Measurements from ENCODE around the gene SMIM5.
A peak's percentile ranks its signal among the peaks of the same experiment; 100 is the strongest.

Gene SMIM5

DNA sequence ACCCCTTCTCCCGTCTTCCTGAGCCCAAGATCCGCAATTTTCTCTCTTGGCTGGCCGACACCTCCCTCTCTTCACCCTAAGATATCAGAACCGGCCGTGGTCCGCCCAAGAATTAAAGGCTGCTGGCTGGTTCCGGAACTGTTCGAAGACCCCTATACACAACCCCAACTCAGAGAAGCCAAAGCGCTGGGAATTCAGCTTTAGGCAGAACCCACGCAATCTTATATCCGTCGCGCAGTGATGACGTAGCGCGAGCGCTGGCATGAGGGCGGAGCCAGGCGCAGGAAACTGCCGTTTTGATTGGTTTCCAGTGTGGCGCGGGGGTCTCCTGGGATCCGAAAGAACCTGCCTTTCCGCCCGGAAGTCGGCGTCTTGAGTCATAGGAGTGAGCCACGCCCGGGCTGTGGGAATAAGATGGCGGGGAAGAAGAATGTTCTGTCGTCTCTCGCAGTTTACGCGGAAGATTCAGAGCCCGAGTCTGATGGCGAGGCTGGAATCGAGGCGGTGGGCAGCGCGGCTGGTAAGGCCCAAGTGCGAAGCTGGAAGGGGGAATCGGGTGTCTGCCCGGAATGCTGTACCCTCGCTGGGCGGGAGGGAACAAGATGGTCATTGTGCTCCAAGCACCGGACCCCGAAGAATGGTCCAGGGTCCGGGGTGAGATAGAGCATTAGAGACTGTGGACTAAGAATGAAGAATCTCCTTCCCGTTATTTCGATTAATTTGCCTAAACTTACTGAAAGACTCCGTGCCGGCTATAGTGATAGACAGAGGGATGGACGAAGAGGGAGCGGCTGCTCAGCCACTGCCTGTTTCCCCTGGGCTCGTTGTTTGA lies 33.9 kb downstream of the SMIM5 start, which contains the start of the genes RECQL5 and SAP30BP:
TSS of gene RECQL5 (minus strand) at position 196 of the 832 bp plus-strand sequence. CDS start 597 bp downstream, outside the sequence.
TSS of gene SAP30BP (plus strand) at position 380 of the 832 bp plus-strand sequence. CDS start at position 415, 35 bp downstream.
- H3K27ac ChIP-seq: peak within 1 kb of the TSS; percentile 90 to 91
- intact Hi-C loops (cut with DNase I; ENCODE audit: low total_unique reads): loop anchor here (5.0 kb wide), 1 partner anchor 35 kb away; the partner anchor contains the start of gene SMIM5
- peaks cover 39 to 53% (median 40%) of the 10 kb centered on the region in 3 donors for H3K36me3 ChIP-seq
- peaks cover 0 to 38% (median 19%) of the 10 kb centered on the region in 4 donors for H3K4me1 ChIP-seq
- H3K4me3 ChIP-seq: peak within 1 kb of the TSS; percentile 88 to 96
- H3K9me3 ChIP-seq: no peaks in the 10 kb centered on the region
- H3K27me3 ChIP-seq: no peaks in the 10 kb centered on the region
- peak; percentile 98 for DNase-seq
- TF ChIP-seq, protein P1, sequence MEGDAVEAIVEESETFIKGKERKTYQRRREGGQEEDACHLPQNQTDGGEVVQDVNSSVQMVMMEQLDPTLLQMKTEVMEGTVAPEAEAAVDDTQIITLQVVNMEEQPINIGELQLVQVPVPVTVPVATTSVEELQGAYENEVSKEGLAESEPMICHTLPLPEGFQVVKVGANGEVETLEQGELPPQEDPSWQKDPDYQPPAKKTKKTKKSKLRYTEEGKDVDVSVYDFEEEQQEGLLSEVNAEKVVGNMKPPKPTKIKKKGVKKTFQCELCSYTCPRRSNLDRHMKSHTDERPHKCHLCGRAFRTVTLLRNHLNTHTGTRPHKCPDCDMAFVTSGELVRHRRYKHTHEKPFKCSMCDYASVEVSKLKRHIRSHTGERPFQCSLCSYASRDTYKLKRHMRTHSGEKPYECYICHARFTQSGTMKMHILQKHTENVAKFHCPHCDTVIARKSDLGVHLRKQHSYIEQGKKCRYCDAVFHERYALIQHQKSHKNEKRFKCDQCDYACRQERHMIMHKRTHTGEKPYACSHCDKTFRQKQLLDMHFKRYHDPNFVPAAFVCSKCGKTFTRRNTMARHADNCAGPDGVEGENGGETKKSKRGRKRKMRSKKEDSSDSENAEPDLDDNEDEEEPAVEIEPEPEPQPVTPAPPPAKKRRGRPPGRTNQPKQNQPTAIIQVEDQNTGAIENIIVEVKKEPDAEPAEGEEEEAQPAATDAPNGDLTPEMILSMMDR (IDR thresholded peaks at IDR 0.05): peak in 1 of 2 experiments; percentile 7

DNA sequence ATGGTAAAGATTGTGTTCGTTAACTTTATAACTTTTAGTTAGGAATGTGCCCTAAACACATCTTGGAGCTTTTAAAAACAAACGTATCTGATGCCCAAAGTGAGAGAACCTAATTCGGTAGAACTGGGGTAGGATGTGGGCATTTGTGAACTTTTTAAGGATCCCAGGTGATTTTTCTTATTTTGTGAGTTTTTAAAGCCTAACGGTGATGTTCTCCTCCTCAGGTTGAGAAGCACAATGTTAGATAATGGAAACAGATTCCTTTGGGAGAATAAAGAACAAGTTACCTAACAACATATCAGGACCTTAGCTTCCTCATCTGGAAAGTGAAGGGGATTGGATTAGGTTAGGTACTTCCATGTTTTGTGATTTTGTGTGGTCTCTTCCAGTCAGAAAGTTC lies 34.6 kb downstream of the SMIM5 start:
- Histone ChIP-seq H3K27ac (peak overlapping the region; percentile 90 to 91), H3K9me3 (no peaks in the 10 kb centered on the region), H3K36me3 (peaks cover 39 to 53% (median 41%) of the 10 kb centered on the region in 3 donors), H3K4me1 (peaks cover 0 to 38% (median 19%) of the 10 kb centered on the region in 4 donors), H3K27me3 (no peaks in the 10 kb centered on the region), H3K4me3 (peak overlapping the region; percentile 88 to 96)
- intact Hi-C loops (cut with DNase I; ENCODE audit: low total_unique reads): loop anchor here (5.0 kb wide), 1 partner anchor 36 kb away; the partner anchor contains the start of gene SMIM5
- DNase-seq: no peak
- TF ChIP-seq, protein P1 (IDR thresholded peaks at IDR 0.05): no peak

DNA sequence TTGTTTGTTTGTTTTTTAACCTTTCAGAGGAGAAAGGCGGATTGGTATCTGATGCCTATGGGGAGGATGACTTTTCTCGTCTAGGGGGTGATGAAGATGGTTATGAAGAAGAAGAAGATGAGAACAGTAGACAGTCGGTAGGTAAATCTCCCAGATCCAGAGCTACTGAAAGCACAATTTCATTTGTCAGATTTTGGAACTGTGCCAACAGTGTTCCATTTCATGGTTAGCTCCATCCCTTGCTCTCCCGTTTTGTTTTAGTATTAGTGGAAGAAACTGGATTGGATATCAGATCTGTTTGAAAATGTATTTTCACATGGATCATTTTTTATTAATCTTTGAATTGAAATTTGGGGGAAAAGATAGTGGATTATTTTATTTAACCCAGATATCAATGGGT lies 35.3 kb downstream of the SMIM5 start:
- intact Hi-C loops (cut with DNase I; ENCODE audit: low total_unique reads): loop anchor here (5.0 kb wide), 1 partner anchor 36 kb away; the partner anchor contains the start of gene SMIM5
- DNase-seq: no peak
- Histone ChIP-seq H3K27me3 (no peaks in the 10 kb centered on the region), H3K9me3 (no peaks in the 10 kb centered on the region), H3K4me3 (peak overlapping the region in 1 of 2 donors; percentile 96), H3K36me3 (peaks cover 44 to 58% (median 45%) of the 10 kb centered on the region in 3 donors), H3K4me1 (peaks cover 0 to 38% (median 19%) of the 10 kb centered on the region in 4 donors), H3K27ac (peak overlapping the region in 1 of 2 donors; percentile 91)
- TF ChIP-seq, protein P1 (IDR thresholded peaks at IDR 0.05): no peak

DNA sequence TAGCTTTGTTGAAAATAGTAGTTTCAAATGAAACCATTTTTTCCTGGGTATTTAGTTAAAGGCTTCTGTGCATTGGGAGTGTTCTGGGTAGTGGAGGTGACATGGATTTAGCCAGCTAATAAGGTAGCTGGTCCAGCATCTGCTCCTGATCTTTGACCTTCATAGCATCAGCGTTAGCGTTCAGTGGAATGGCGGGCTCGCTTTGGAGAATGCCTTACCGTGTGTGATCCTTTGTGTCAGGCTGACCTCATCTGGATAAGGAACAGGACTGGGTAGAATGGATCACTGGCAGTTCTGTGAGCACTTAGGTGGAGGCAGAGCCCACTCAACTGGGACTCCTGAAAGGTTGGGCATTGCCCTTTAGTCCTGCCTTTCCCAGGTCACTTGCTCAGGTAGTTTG lies 37.6 kb downstream of the SMIM5 start:
- no peaks in the 10 kb centered on the region for H3K27me3 ChIP-seq
- no peak overlapping the region for H3K4me3 ChIP-seq
- TF ChIP-seq, protein P1 (IDR thresholded peaks at IDR 0.05): no peak
- peaks cover 0 to 44% (median 21%) of the 10 kb centered on the region in 4 donors for H3K4me1 ChIP-seq
- peaks cover 44 to 58% (median 52%) of the 10 kb centered on the region in 3 donors for H3K36me3 ChIP-seq
- DNase-seq: no peak
- no peaks in the 10 kb centered on the region for H3K9me3 ChIP-seq
- intact Hi-C loops (cut with DNase I; ENCODE audit: low total_unique reads): loop anchor here (5.0 kb wide), 1 partner anchor 81 kb away; no protein-coding TSS in a partner anchor
- no peak overlapping the region for H3K27ac ChIP-seq

DNA sequence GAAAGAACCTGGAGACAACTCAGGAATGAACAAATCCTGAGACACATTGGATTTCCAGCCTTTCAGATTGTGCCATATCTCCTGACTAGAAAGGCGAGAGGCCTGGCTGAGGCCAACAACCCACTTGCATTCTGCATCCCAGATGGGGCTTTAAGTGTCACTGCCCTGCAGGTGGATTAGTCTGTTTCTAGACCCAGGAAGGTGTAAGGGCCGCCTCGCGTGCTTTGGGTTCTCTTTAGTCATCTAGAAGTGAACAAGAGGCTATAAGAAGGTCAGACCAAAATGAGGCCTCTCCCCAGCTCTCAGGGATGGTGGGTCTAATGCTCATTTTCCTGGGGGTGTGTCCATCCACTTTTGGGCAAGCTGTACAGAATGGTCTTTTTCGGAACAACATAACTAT lies 38.8 kb downstream of the SMIM5 start:
- TF ChIP-seq, protein P1 (IDR thresholded peaks at IDR 0.05): no peak
- Histone ChIP-seq H3K27me3 (no peaks in the 10 kb centered on the region), H3K9me3 (no peaks in the 10 kb centered on the region), H3K27ac (no peak overlapping the region), H3K36me3 (peaks cover 44 to 68% (median 59%) of the 10 kb centered on the region in 3 donors), H3K4me1 (peaks cover 0 to 35% (median 14%) of the 10 kb centered on the region in 4 donors), H3K4me3 (no peak overlapping the region)
- DNase-seq: no peak
- intact Hi-C loops (cut with DNase I; ENCODE audit: low total_unique reads): loop anchor here (5.0 kb wide), 1 partner anchor 80 kb away; no protein-coding TSS in a partner anchor
